GM18498 (cell line): ENCODE data around the gene SLC22A4.

Experiments
- ATAC-seq: cut with Tn5 transposase; IDR thresholded peaks from one replicate; pipeline ENCODE4 v1.9.1; 2021; ENCODE audit warnings: mild to moderate bottlenecking, moderate library complexity; ENCODE audit not compliant: unreplicated experiment

SLC22A4 gene

DNA sequence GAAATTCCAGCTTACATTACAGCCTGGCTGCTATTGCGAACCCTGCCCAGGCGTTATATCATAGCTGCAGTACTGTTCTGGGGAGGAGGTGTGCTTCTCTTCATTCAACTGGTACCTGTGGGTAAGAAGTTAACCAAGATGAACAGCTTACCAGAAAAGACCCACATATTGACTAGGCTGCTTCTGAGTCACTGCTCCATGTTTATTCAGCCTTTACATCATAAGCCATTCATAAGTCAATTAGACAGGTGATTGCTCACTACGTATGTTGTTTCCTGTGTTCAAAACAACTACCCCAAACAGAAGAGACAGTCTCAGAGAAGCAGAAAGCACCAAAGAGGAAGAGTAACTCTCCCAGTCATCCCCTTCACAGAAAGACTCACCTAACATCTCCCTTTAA, 40.6 kb downstream of the SLC22A4 start:
- ATAC-seq = no peak

DNA sequence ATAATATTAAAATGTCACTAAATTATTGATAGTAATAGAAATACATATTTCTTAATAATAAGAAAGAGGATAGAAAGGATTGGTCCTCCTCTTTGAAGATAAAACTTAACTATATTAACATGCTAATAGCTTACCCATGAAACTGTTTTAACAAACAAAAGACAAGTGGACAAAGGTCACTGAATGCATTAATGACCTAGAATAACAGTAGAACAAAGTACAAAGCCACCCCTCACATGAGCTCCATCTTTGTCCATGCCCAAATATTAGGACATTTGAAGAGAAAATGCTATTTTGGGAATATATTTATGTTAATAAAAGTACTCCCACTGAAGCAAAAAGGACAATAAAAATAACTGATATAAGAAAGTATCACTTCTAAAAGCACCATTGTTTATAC, 41.2 kb downstream of the SLC22A4 start:
- no peak for ATAC-seq

DNA sequence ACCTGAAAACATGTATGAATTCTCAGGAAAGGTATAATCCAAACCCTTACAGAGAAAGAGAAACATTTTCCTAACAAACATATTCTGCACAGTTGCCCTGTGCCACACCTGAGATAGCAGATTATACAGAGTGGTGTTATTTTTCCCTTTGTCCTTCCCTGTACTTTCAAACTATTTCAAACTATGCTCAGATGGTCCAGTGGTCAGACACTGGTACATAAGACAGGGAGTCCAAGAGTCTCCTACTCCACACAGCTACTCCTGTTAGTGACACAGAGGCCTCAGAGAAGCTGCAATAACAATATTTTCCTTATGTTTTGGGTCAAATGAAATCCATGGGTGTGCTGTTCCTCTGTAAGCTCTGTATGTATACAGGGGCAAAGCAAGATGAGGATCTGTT, 45.3 kb downstream of the SLC22A4 start:
- no peak for ATAC-seq

DNA sequence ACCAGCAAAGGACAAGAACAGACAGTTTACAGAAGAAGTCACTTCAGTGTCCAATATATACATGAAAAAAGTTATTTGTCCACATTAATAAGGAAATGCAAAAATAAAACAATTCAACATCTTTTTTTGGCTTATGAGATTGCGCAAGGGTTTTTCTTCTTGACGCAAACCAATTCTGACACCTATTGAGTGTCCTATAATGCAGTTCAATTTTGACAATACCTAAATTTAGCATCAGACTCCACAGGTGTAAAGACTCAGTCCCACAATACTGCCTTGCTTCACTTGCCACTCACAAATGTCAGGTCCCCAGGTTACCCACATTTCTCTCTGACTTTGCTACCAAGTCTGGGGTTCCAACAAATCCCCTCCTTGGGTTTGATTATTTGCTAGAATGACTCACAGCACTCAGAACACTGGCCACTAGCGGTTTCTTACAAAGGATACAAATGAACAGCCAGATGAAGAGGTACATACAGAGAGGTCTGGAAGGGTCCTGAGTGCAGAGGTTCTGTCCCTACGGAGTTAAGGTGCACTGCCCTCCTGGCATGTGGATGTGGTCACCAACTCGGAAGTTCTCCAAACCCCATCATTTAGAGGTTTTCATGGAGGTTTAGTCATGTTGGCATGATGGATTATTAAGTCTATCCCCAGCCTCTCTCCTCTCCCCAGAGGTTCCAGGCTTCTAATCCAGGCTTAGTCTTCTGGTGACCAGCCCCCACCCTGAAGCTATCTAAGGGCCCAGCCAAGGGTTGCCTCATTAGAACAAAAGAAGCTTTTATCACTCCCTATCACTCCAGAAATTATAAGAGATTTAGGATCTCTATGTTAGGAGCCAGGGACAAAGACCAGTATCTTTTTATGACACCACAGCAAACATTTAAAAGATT, 48.3 kb downstream of the SLC22A4 start:
- ATAC-seq = no peak

DNA sequence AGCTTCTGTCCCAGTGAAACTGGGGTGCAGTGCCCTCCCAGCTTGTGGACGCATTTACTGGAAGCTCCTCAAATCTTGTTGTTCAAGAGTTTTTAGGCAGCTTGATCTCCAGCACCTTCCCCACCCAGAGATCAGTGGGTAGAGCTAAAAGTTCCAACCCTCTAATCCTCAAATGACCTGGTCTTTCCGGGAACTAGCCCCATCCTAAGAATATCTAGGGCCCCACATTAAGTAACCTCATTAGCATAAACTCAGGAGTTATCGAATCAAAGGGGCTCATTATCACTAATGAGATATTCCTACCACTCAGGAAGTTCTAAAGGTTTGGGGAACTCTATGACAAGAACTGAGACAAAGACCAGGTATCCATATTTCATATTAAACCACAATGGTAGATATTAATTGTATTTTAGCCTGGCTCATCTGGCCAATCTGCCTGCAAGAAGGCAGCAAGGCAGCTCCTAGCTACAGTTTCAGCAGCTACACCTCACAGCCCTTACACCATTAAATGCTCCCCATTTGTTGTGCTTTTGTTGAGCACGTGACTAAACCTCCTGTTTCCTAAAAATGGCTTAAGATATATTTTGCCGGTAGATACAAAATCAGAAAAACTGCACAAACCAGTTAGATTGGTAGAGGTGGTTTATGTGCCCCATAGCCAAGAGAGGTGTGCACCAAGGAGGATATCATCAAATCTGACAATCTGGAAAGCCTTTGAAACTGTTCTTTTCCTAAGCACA, 50.8 kb downstream of the SLC22A4 start:
- ATAC-seq = no peak

DNA sequence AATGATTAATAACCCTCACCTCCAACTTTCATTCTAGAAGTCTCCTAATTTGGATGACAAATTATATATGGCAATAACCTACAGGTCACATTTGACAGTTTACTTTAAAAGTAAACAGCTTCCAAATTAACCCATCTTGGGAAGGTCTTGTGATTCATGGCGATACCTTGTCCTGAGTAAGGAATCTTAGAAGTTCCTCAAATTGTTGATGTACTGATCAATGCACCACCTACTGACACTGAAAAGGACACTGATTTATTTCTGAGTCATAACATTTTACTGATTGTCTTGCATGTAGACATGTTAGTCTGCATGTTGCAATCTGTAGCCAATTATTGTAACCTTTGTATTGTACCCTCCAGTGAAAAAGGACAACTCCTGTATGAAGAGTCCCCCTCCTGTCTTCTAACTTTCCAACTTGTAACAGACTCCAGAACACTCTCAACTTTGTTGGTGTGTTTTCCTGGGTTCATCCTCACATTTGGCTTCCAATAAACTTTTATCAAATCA, 59.3 kb downstream of the SLC22A4 start:
- no peak for ATAC-seq

DNA sequence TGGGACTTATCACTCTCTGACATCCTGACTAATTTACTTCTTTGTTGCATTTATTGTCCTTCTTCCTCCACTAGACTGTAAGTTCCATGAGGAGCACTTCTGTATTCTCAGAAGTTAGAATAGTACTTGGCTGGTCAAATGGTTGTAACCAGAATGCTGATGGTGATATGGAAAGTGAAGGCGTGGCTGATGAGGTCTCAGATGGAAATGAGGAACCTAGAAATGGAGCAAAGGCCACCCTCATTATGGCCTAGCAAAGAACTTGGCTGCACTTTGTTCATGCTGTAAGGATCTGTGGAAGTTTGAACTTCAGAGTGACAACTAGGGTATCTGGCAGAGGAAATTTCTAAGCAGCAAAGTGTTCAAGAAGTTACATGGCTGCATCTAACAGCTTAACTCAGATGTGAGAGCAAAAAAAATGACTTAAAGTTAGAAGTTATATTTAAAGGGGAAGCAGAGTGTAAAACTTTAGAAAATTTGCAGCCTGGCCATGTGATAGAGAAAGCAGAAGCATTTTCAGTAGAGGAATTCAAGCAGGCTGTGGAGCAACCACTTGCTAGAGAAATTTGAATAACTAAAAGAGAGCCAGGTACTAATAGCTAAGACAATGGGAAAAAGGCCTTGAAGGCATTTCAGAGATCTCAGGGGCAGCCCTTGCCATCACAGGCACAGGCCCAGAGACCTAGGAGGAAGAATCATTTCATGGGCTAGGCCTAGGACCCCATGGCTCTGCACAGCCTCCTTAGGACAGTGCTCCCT, 60.4 kb downstream of the SLC22A4 start:
- ATAC-seq = no peak

DNA sequence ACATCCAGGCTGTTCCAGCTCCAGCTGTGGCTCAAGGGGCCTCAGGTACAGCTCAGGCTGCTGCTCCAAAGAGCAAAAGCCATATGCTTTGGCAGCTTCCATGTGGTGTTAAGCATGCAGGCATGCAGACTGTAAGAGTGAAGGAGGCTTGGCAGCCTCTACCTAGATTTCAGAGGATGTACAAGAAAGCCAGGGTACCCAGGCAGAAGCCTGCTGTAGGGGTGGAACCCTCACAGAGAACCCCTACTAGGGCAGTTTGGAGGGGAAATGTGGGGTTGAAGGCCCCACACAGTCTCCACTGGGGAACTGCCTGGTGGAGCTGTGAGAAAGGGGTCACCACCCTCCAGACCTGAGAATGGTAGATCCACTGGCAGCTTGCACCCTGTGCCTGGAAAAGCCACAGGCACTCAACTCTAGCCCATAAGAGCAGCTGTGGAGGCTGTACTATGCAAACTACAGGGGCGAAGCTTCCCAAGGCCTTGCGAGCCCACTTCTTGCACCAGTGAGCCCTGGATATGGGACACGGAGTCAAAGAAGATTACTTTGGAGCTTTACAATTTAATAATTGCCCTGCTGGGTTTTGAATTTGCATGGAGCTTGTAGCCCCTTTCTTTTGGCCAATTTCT, 61.1 kb downstream of the SLC22A4 start:
- no peak for ATAC-seq

DNA sequence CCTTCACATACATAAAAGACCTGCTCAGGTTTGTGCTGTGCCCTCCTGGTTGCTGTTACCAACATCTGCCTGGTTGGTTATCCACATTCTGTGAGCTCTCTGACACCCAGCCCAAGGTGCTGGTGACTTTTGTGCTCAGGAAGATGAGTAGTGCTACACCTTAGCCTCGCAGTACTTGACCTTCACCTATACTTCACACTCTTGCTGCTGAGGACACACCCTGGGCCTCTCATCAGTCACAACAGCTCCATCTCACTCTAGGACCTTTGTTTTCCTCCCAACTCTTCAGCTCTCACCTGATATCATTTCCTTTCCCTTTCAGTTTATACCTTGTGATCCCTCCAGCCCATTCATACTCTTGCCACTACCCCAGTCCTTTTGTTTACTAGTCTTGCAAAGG, 64.6 kb downstream of the SLC22A4 start:
- ATAC-seq = no peak

DNA sequence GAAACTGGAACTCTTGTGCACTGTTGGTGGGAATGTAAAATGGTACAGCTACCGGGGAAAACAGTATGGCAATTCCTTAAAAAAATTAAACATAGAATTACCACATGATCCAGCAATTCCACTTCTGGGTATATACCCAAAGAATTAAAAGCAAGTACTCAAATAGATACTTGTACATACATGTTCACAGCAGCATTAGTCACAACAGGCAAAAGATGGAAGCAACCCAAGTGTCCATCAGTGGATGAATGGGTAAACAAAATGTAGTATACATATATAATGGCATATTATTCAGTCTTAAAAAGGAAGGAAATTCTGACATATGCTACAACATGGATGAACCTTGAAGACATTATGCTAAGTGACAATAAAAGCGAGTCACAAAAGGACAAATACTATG, 67.9 kb downstream of the SLC22A4 start:
- ATAC-seq = no peak

DNA sequence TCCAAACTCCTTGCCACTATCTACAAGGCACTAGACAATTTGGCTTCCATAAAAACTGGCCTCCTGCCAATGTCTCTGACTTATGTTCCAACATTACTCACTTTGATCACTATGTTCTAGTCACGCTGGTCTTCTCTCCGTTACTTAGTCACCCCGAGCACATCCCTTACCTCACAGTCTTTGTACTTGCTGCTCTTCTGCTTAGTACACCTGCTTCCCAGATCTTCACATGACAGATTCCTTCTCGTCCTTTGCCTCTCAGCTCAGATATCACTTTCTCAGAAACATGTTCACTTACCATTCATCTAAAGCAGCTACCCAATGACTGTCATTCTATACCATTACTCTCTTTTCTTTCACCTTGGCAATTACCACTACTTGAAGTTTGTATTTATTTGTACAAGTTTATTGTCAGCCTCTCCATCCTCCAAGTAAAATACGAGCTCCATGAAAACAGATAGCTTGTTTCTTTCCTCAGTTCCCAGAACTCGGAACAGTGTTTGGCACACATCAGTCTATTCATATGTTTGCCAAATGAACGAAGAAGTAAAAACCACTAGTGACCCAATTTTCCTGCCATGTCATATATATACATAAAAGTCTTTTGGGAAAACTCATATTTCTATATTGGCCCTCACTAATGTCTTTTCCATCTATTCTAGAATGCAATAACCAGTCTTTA, 69.4 kb downstream of the SLC22A4 start:
- no peak for ATAC-seq

DNA sequence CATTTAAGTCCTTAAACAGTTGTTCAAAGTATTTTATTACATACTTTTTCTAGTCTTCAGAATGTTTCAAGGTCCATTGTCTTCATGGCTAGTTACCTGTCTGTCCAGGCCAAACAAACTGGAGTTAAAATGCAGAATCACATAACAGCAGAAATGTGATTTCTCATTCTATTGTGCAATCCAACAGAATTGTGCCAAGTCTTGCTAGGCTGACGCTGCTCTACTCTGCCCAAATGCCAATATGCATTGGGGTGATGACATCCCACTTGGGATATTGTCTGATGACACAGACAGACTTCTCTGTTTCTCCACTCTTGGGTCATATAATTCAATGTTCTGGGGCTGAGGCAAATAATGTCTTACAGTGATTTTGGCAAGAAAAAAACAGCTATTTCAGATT, 70.1 kb downstream of the SLC22A4 start:
- no peak for ATAC-seq

DNA sequence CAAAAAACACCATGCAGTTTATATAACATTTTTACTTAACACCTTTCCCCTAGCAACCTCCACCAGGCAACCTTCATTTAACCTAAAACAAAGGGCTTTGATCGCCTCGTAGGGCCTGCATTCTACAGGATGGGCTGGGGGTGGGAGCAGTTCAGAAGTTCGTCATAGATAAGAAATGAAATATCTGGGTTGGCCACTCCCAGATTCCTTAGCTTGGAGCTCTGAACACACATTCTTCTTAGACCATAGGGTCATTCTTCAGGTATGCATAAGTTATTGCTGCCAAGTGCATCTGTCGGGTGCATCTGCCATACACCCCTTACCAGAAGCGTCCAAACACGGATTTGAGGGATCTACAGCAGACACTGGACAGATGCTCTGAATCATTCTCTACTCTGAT, 71.0 kb downstream of the SLC22A4 start:
- no peak for ATAC-seq

DNA sequence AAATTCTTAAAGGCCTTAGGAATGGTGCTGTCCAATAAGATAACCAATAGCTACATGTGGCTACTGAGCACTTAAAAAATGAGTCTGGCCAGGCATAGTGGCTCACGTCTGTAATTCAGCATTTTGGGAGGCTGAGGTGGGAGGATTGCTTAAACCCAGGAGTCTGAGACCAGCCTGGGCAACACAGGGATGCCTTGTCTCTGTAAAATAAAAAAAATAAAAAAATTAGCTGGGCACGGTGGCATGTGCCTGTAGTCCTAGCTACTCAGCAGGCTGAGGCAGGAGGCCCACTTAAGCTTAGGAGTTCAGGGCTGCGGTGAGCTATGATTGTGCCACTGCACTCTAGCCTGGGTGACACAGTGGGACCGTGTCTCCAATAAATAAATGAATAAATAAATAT, 74.0 kb downstream of the SLC22A4 start:
- ATAC-seq = no peak

DNA sequence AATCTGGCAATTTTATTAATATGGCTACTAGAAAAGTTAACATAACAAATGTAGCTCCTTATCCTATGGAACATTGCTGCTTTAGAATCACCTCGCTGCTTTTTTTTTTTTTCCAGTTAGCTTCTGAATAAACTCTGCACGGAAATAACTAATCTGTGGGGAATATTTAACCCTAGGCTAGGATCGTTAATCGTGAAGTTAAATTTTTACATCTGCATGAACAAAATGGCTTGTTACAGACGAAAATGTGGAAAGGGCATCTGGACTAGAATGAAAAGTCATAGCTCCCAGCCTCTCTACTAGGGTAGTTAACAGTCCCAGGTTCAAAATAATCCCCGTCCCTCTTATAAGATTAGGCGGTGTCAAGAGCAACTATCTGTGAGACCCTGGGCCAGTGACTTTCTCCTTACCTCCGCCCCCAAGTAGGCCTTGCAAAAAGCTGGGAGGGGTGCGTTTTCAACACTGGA, 74.8 kb downstream of the SLC22A4 start:
- ATAC-seq = no peak

DNA sequence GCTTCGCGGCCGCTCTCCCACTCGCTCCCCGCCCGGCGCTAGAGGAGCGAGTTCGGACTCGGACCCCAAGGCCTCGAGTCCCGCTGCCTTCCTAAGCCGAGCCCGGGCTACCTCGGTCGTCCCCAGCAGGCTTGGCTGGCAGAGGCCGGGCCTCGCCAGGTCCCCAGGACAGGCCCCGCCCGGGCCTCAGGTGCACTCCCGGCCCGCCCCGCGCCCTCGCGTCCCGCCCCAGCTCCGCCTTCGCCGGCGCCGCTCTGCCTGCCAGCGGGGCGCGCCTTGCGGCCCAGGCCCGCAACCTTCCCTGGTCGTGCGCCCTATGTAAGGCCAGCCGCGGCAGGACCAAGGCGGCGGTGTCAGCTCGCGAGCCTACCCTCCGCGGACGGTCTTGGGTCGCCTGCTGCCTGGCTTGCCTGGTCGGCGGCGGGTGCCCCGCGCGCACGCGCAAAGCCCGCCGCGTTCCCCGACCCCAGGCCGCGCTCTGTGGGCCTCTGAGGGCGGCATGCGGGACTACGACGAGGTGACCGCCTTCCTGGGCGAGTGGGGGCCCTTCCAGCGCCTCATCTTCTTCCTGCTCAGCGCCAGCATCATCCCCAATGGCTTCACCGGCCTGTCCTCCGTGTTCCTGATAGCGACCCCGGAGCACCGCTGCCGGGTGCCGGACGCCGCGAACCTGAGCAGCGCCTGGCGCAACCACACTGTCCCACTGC, 75.4 kb downstream of the SLC22A4 start, which contains the start of gene SLC22A5:
SLC22A5 (plus strand) TSS at position 237 of the 707 bp plus-strand sequence; CDS start at position 500, 263 bp downstream.
- peak; percentile 91 for ATAC-seq

DNA sequence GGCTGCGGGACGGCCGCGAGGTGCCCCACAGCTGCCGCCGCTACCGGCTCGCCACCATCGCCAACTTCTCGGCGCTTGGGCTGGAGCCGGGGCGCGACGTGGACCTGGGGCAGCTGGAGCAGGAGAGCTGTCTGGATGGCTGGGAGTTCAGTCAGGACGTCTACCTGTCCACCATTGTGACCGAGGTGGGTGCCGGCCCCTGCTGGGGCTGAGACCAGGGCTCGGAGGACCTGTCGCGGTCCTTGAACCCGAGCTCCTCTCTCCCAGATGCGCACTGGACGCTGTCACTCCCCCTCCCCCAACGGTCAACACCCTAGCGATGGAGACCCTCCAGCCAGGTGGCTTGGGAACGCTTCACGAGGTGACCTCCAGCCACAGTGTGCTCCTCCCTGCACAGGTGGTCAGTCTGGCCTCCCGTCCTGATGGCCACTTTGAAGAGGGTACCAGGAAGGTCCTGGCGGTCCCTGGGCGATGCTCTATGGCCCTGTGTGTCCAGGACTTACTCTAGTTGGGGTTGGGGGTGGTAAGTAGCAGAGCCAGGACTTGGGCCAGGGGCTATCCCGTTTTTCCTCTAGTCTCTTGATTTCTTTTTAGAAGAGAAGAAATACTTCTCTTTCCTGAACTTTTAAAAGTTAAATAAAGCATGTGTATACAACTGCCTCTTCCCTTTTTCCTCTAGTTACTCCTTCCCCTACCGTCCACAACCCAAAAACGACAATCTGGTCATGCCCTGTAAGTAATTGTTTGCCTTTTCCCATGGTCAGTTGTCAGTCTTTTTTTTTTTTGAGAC, 76.2 kb downstream of the SLC22A4 start:
- ATAC-seq = no peak

DNA sequence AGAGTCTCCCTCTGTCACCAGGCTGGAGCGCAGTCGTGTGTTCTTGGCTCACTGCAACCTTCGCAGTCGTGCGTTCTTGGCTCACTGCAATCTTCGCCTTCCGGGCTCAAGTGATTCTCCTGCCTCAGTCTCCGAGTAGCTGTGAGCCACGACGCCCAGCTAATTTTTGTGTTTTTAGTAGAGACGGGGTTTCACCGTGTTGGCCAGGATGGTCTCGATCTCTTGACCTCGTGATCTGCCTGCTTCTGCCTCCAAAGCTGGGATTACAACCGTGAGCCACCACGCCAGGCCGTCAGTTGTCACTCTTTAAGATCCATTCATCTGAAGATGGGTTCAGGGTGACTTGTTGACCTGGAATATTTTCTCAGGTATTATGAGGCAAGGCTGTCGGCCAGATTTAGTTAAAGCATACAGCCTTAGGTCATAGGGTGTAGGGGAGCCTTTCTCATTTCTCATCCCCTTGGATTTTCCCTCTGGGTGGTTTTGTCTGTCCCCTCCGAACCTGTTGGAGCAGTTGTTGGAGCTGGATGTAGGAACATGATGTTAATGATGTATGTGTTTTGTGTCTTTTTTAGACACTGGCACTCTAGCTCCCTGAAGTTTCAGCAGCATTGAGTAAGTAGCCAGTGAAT, 76.9 kb downstream of the SLC22A4 start:
- no peak for ATAC-seq
